Testis (tissue), 3 donors: ENCODE data around the gene OVCH2. TPM values are rescaled to one million over a fixed set of nuclear protein-coding genes. Genes with fewer than 3 reads are reported as not detected.

ENCODE experiments used
- DNase-seq: peaks from one replicate; pipeline ENCODE4 v3.0.0-alpha.2; 2019
- H3K27ac ChIP-seq, 2 donors: fragments of 200-600 bp; sonication (generic); one replicate each; pipeline ENCODE4 v1.5.1; 2019
- H3K27me3 ChIP-seq: fragments of 200-600 bp; sonication (generic); one replicate; pipeline ENCODE4 v1.5.1; 2019
- H3K36me3 ChIP-seq: fragments of 200-600 bp; sonication (generic); one replicate; pipeline ENCODE4 v1.5.1; 2017; ENCODE audit warnings: low read depth; ENCODE audit errors: missing control alignments
- H3K4me1 ChIP-seq: fragments of 200-600 bp; sonication (generic); one replicate; pipeline ENCODE4 v1.5.1; 2019
- H3K4me3 ChIP-seq, 2 donors: fragments of 200-600 bp; sonication (generic); one replicate each; pipeline ENCODE4 v1.5.1; 2017 to 2019
- H3K9me3 ChIP-seq: fragments of 200-600 bp; sonication (generic); one replicate; pipeline ENCODE4 v1.5.1; 2017
- CTCF ChIP-seq, 3 experiments: fragments of 450-650 bp in 2 of 3; fragments of 200-600 bp in 1 of 3; sonication (generic) in 1 of 3; IDR thresholded peaks; one replicate each; pipeline ENCODE4 v1.5.1; 2016 to 2019; ENCODE audit warnings: antibody characterized with exemption in 3 of 3, mild to moderate bottlenecking in 2 of 3, moderate library complexity in 1 of 3
- POLR2A ChIP-seq: fragments of 450-650 bp; IDR thresholded peaks from one replicate; pipeline ENCODE4 v1.6.1; 2017; ENCODE audit warnings: antibody characterized with exemption, mild to moderate bottlenecking, moderate library complexity
- WGBS, 2 donors: methylation state at CpG; one replicate each; pipeline ENCODE4 v1.1.5; 2018; 5-methylcytosine and 5-hydroxymethylcytosine counted together
- intact Hi-C: fragments of 100-400 bp; cut with DNase I; formaldehyde crosslinking; loops from one replicate; pipeline ENCODE4 v1.15.1; 2023; ENCODE audit warnings: low total_unique reads
- polyA plus RNA-seq: library from polyadenylated mRNA; stranded (reverse); fragments of 350-450 nt; fragmentation: Illumina TruSeq; extraction: RNeasy Lipid Tissue Mini Kit (QIAGEN cat#74804); gene quantifications from one replicate; pipeline ENCODE4 v1.2.3, GENCODE V29; 2014; ENCODE audit warnings: low read depth, low replicate concordance; ENCODE audit not compliant: insufficient read depth
- total RNA-seq, 2 donors: library from RNA; depleted of rRNA; stranded (reverse); fragments of >200 nt; gene quantifications; one replicate each; pipeline ENCODE4 v1.2.3, GENCODE V29; 2016

OVCH2 gene
- total and polyA plus RNA-seq, 3 donors from 2014 or later = 0.39 to 0.80 (median 0.68) TPM

- 92 to 96% methylated on average over 6 of the region's 6 CpGs for WGBS, 2 donors
Observed at GRCh38 chr11:7640816-7641215, 65.5 kb downstream of the OVCH2 start.

GRCh38 chr11:7639643-7640025 is 66.6 kb downstream of the OVCH2 start:
- DNase-seq = no peak
- 68 to 79% methylated on average over 5 of the region's 5 CpGs for WGBS, 2 donors
- intact Hi-C loops = no loop called here

More at GRCh38 chr11:7640816-7641215, 65.5 kb downstream of the OVCH2 start:
- DNase-seq = no peak
- no peaks in the 10 kb centered on the region for H3K27me3 ChIP-seq
- H3K36me3 ChIP-seq = no peaks in the 10 kb centered on the region
- H3K4me1 ChIP-seq = peaks cover 18% of the 10 kb centered on the region
- H3K27ac ChIP-seq = no peak overlapping the region
- no peaks in the 10 kb centered on the region for H3K9me3 ChIP-seq
- TF ChIP-seq POLR2A (no peak), CTCF (IDR thresholded peaks at IDR 0.05) (no peak)
- intact Hi-C loops = no loop called here
- H3K4me3 ChIP-seq = no peak overlapping the region

More at GRCh38 chr11:7639643-7640025, 66.6 kb downstream of the OVCH2 start:
- Histone ChIP-seq H3K9me3 (no peaks in the 10 kb centered on the region), H3K4me3 (no peak overlapping the region), H3K36me3 (no peaks in the 10 kb centered on the region), H3K4me1 (peaks cover 18% of the 10 kb centered on the region), H3K27me3 (no peaks in the 10 kb centered on the region), H3K27ac (peak overlapping the region in 1 of 2 donors; percentile 82)
- no peak for TF ChIP-seq POLR2A
- TF ChIP-seq CTCF (IDR thresholded peaks at IDR 0.05) = no peak

Other genes with a start within 250 kb of the OVCH2 start
- gene OLFML1, start 221.0 kb downstream of the OVCH2 start, total RNA-seq = 1 to 10 TPM; 2.9 to 3.0 TPM
- gene OLFML1, start 221.0 kb downstream of the OVCH2 start, polyA plus RNA-seq = 15.3 TPM
- gene PPFIBP2, start 192.5 kb downstream of the OVCH2 start, total RNA-seq = 100 to 1,000 TPM in 1 of 2 donors, 10 to 100 TPM in 1; 70.5 to 104 TPM
- gene PPFIBP2, start 192.5 kb downstream of the OVCH2 start, polyA plus RNA-seq = 105 TPM
- 100 to 1,000 TPM; 140 to 190 TPM for gene CYB5R2, start 33.0 kb downstream of the OVCH2 start, total RNA-seq
- gene CYB5R2, start 33.0 kb downstream of the OVCH2 start, polyA plus RNA-seq = 263 TPM
- under 1 TPM in 1 of 2 donors, not detected in 1; 0.62 TPM for gene OR5P2, start 90.5 kb upstream of the OVCH2 start, total RNA-seq
- not detected for gene OR5P2, start 90.5 kb upstream of the OVCH2 start, polyA plus RNA-seq
- gene OR5P3, start 124.4 kb upstream of the OVCH2 start, total RNA-seq = 1 to 10 TPM; 1.0 to 1.2 TPM
- gene OR5P3, start 124.4 kb upstream of the OVCH2 start, polyA plus RNA-seq = not detected
- not detected for gene OR10A6, start 224.8 kb upstream of the OVCH2 start, total RNA-seq
- gene OR10A6, start 224.8 kb upstream of the OVCH2 start, polyA plus RNA-seq = not detected
- under 1 TPM in 1 of 2 donors, not detected in 1; 0.25 TPM for gene OR10A3, start 235.2 kb upstream of the OVCH2 start, total RNA-seq
- gene OR10A3, start 235.2 kb upstream of the OVCH2 start, polyA plus RNA-seq = not detected